Neural cell (in vitro differentiated cells): ENCODE data around the gene FCMR. TPM values are rescaled to one million over a fixed set of nuclear protein-coding genes. Genes with fewer than 3 reads are reported as not detected.

Experiments used
- H2AFZ ChIP-seq: fragments of 200-600, 300-800 bp; sonication (generic), shearing (Covaris generic); 2 replicates; pipeline ENCODE4 v1.6.0; 2014; ENCODE audit warnings: low read depth, mild to moderate bottlenecking, antibody characterized with exemption, low read length, moderate library complexity
- H3F3A ChIP-seq: fragments of 200-600 bp; shearing (Covaris generic); 2 replicates; pipeline ENCODE4 v1.6.1; 2016; ENCODE audit warnings: mild to moderate bottlenecking, moderate library complexity, mixed read lengths, antibody characterized with exemption, low read length; ENCODE audit not compliant: insufficient read depth, poor library complexity, severe bottlenecking
- H3K27ac ChIP-seq: fragments of 200-600, 300-800 bp; sonication (generic), shearing (Covaris generic); 2 replicates; pipeline ENCODE4 v1.5.1; 2014; ENCODE audit warnings: mild to moderate bottlenecking, low read length, moderate library complexity
- H3K27me3 ChIP-seq: fragments of 300-800, 200-600 bp; sonication (generic), shearing (Covaris generic); 2 replicates; pipeline ENCODE4 v1.6.0; 2014; ENCODE audit warnings: mild to moderate bottlenecking, low read depth, low read length, moderate library complexity; ENCODE audit not compliant: insufficient read depth
- H3K36me3 ChIP-seq: fragments of 300-800, 200-600 bp; sonication (generic), shearing (Covaris generic); 2 replicates; pipeline ENCODE4 v1.5.1; 2014; ENCODE audit warnings: mild to moderate bottlenecking, antibody characterized with exemption, low read length, moderate library complexity; ENCODE audit not compliant: insufficient read depth
- H3K4me2 ChIP-seq: fragments of 300-800, 200-600 bp; sonication (generic), shearing (Covaris generic); 2 replicates; pipeline ENCODE4 v1.6.0; 2014; ENCODE audit warnings: mild to moderate bottlenecking, low read length
- H3K4me3 ChIP-seq: fragments of 300-800, 200-600 bp; sonication (generic), shearing (Covaris generic); 2 replicates; pipeline ENCODE4 v1.5.1; 2014; ENCODE audit warnings: mild to moderate bottlenecking, low read length, moderate library complexity
- H3K79me2 ChIP-seq: fragments of 200-600 bp; shearing (Covaris generic); replicated peaks from 2 replicates; pipeline ENCODE4 v1.6.0; 2014; ENCODE audit warnings: mild to moderate bottlenecking, low read length, moderate library complexity; ENCODE audit not compliant: insufficient read depth
- H3K9ac ChIP-seq: fragments of 300-800, 200-600 bp; sonication (generic), shearing (Covaris generic); 2 replicates; pipeline ENCODE4 v1.6.1; 2016; ENCODE audit warnings: mild to moderate bottlenecking, low read length, mixed read lengths
- H3K9me2 ChIP-seq: fragments of 200-600 bp; shearing (Covaris generic); 2 replicates; pipeline ENCODE4 v1.6.1; 2016; ENCODE audit warnings: mild to moderate bottlenecking, low read length, mixed read lengths; ENCODE audit not compliant: insufficient read depth
- H3K9me3 ChIP-seq: fragments of 200-600, 300-800 bp; sonication (generic), shearing (Covaris generic); 2 replicates; pipeline ENCODE4 v1.6.1; 2016; ENCODE audit warnings: mild to moderate bottlenecking, mixed run types, low read length, moderate library complexity, mixed read lengths
- H4K20me1 ChIP-seq: fragments of 200-600 bp; shearing (Covaris generic); 2 replicates; pipeline ENCODE4 v1.6.1; 2016; ENCODE audit warnings: mild to moderate bottlenecking, mixed run types; ENCODE audit not compliant: insufficient read depth
- CTCF ChIP-seq: fragments of 450-650 bp; IDR thresholded peaks from 2 replicates; pipeline ENCODE4 v1.5.1; 2014; ENCODE audit warnings: antibody characterized with exemption, mild to moderate bottlenecking, moderate library complexity; ENCODE audit not compliant: poor library complexity, severe bottlenecking
- EP300 ChIP-seq: fragments of 450-650 bp; conservative IDR thresholded peaks from 2 replicates; pipeline ENCODE4 v1.6.1; 2014; ENCODE audit warnings: antibody characterized with exemption, mild to moderate bottlenecking, moderate library complexity; ENCODE audit not compliant: poor library complexity, severe bottlenecking
- EZH2 ChIP-seq: fragments of 200-600, 300-800 bp; shearing (Covaris generic), sonication (generic); IDR thresholded peaks from 2 replicates; pipeline ENCODE4 v1.6.1; 2014; ENCODE audit warnings: antibody characterized with exemption, low read length, borderline replicate concordance, mild to moderate bottlenecking; ENCODE audit not compliant: insufficient read depth, poor library complexity, severe bottlenecking
- MXI1 ChIP-seq: fragments of 450-650 bp; conservative IDR thresholded peaks from 2 replicates; pipeline ENCODE4 v1.6.1; 2014; ENCODE audit warnings: antibody characterized with exemption, mild to moderate bottlenecking; ENCODE audit not compliant: poor library complexity, severe bottlenecking
- POLR2AphosphoS5 ChIP-seq: IDR thresholded peaks from 2 replicates; pipeline ENCODE4 v1.6.1; 2012
- RAD21 ChIP-seq: fragments of 450-650 bp; conservative IDR thresholded peaks from 2 replicates; pipeline ENCODE4 v1.6.1; 2014; ENCODE audit warnings: antibody characterized with exemption, mild to moderate bottlenecking, moderate library complexity
- REST ChIP-seq: IDR thresholded peaks from 2 replicates; pipeline ENCODE4 v1.6.1; 2012; ENCODE audit warnings: borderline replicate concordance
- SMC3 ChIP-seq: fragments of 450-650 bp; conservative IDR thresholded peaks from 2 replicates; pipeline ENCODE4 v1.6.1; 2014; ENCODE audit warnings: antibody characterized with exemption, mild to moderate bottlenecking, moderate library complexity; ENCODE audit not compliant: poor library complexity
- TAF1 ChIP-seq: IDR thresholded peaks from 2 replicates; pipeline ENCODE4 v1.6.1; 2012; ENCODE audit warnings: low read depth
- polyA plus RNA-seq: library from polyadenylated mRNA; depleted of rRNA; stranded (reverse); fragments of >200 nt; gene quantifications from 2 replicates; pipeline ENCODE4 v1.2.3, GENCODE V29; 2014

FCMR gene
- polyA plus RNA-seq, 1 donor from 2014 or later, result not detected

- TF ChIP-seq REST (no peak), SMC3 (no peak), POLR2AphosphoS5 (no peak), RAD21 (no peak), EP300 (no peak), EZH2 (no peak), MXI1 (no peak), CTCF (no peak), TAF1 (no peak)
- Histone ChIP-seq H3K4me3 (no peak overlapping the region), H4K20me1 (no peaks in the 10 kb centered on the region), H3F3A (no peaks in the 10 kb centered on the region), H3K9me3 (no peaks in the 10 kb centered on the region), H2AFZ (no peak overlapping the region), H3K27ac (no peak overlapping the region), H3K9ac (no peak overlapping the region), H3K9me2 (no peaks in the 10 kb centered on the region), H3K79me2 (no peaks in the 10 kb centered on the region), H3K36me3 (no peaks in the 10 kb centered on the region), H3K4me2 (no peak overlapping the region), H3K27me3 (no peaks in the 10 kb centered on the region)
Measured at GRCh38 chr1:206960676-206961386, 39.1 kb upstream of the FCMR start.

- no peaks in the 10 kb centered on the region for H4K20me1 ChIP-seq
- no peaks in the 10 kb centered on the region for H3K9me3 ChIP-seq
- H3K27me3 ChIP-seq, result no peaks in the 10 kb centered on the region
- H3K9me2 ChIP-seq, result no peaks in the 10 kb centered on the region
- H3K36me3 ChIP-seq, result no peaks in the 10 kb centered on the region
- no peaks in the 10 kb centered on the region for H3F3A ChIP-seq
- H3K79me2 ChIP-seq, result no peaks in the 10 kb centered on the region
- no peak overlapping the region for H3K27ac ChIP-seq
- no peak overlapping the region for H3K4me2 ChIP-seq
- H3K9ac ChIP-seq, result no peak overlapping the region
- H2AFZ ChIP-seq, result no peak overlapping the region
- H3K4me3 ChIP-seq, result no peak overlapping the region
- no peak for TF ChIP-seq REST
- no peak for TF ChIP-seq EP300
- TF ChIP-seq SMC3, result no peak
- no peak for TF ChIP-seq MXI1
- TF ChIP-seq EZH2, result no peak
- no peak for TF ChIP-seq POLR2AphosphoS5
- TF ChIP-seq TAF1, result no peak
- TF ChIP-seq RAD21, result no peak
- no peak for TF ChIP-seq CTCF
Measured at GRCh38 chr1:206958144-206958543, 36.4 kb upstream of the FCMR start.
